Measurements from ENCODE around the gene SH3PXD2A.

- TF ChIP-seq, protein P1, sequence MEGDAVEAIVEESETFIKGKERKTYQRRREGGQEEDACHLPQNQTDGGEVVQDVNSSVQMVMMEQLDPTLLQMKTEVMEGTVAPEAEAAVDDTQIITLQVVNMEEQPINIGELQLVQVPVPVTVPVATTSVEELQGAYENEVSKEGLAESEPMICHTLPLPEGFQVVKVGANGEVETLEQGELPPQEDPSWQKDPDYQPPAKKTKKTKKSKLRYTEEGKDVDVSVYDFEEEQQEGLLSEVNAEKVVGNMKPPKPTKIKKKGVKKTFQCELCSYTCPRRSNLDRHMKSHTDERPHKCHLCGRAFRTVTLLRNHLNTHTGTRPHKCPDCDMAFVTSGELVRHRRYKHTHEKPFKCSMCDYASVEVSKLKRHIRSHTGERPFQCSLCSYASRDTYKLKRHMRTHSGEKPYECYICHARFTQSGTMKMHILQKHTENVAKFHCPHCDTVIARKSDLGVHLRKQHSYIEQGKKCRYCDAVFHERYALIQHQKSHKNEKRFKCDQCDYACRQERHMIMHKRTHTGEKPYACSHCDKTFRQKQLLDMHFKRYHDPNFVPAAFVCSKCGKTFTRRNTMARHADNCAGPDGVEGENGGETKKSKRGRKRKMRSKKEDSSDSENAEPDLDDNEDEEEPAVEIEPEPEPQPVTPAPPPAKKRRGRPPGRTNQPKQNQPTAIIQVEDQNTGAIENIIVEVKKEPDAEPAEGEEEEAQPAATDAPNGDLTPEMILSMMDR (IDR thresholded peaks at IDR 0.05) = no peak
- TF ChIP-seq POLR2A (IDR thresholded peaks at IDR 0.05) (no peak), POLR2AphosphoS5 (IDR thresholded peaks at IDR 0.05) (no peak)
These were observed 219.8 kb downstream of the SH3PXD2A start for GRCh38 chr10:103635580-103635979.
